K562 (cell line): Measurements from ENCODE around the gene RHEBL1. TPM values are rescaled to one million over a fixed set of nuclear protein-coding genes. Genes with fewer than 3 reads are reported as not detected.

Source experiments
- ATF7 ChIP-seq: fragments of 450-650 bp; IDR thresholded peaks from 2 replicates; pipeline ENCODE4 v1.7.1; 2014; ENCODE audit warnings: mild to moderate bottlenecking, moderate library complexity
- NCOA1 ChIP-seq: fragments of 450-650 bp; IDR thresholded peaks from 2 replicates; pipeline ENCODE4 v1.6.1; 2016; ENCODE audit warnings: low read depth
- NFIC ChIP-seq: fragments of 450-650 bp; IDR thresholded peaks from 2 replicates; pipeline ENCODE4 v1.6.1; 2017; ENCODE audit warnings: mild to moderate bottlenecking, inconsistent platforms
- SP1 ChIP-seq: sonication (generic); formaldehyde crosslinking; IDR thresholded peaks from 2 replicates; pipeline ENCODE4 v1.8.1; 2022; ENCODE audit warnings: mild to moderate bottlenecking, missing genetic modification reagents
- SP2 ChIP-seq: IDR thresholded peaks from 2 replicates; pipeline ENCODE4 v1.6.1; 2011; ENCODE audit warnings: mild to moderate bottlenecking, low read depth, low read length, moderate library complexity; ENCODE audit not compliant: poor library complexity, severe bottlenecking; ENCODE audit errors: extremely low read depth
- TAF1 ChIP-seq: IDR thresholded peaks from 2 replicates; pipeline ENCODE4 v1.6.1; 2011; ENCODE audit warnings: mild to moderate bottlenecking, low read length, moderate library complexity; ENCODE audit not compliant: insufficient read depth, control insufficient read depth, severe bottlenecking; ENCODE audit errors: extremely low read depth
- TEAD4 ChIP-seq, 2 experiments: sonication (generic) in 1 of 2; formaldehyde crosslinking in 1 of 2; IDR thresholded peaks; 2 replicates each; pipeline versions ENCODE4 v1.6.1 to v1.8.0; 2012 to 2022; ENCODE audit warnings: borderline replicate concordance in 1 of 2, inconsistent platforms in 1 of 2, low read length in 1 of 2, mild to moderate bottlenecking in 1 of 2, missing genetic modification reagents in 1 of 2
- XRCC5 ChIP-seq: fragments of 200-400 bp; formaldehyde crosslinking; IDR thresholded peaks from 2 replicates; pipeline ENCODE4 v1.6.1; 2017; ENCODE audit warnings: low read depth, mild to moderate bottlenecking, low read length
- ZKSCAN1 ChIP-seq: fragments of 150-350 bp; IDR thresholded peaks from 2 replicates; pipeline ENCODE4 v1.6.1; 2016; ENCODE audit warnings: low read depth, low read length
- ZNF561 ChIP-seq: fragments of 450-650 bp; formaldehyde crosslinking; conservative IDR thresholded peaks from 2 replicates; pipeline ENCODE4 v1.4.0; 2020; ENCODE audit warnings: mild to moderate bottlenecking, moderate library complexity
- polyA plus RNA-seq, 8 experiments: library from polyadenylated mRNA; depleted of rRNA in 4 of 8; stranded (reverse) in 5 of 8; unstranded in 3 of 8; fragments of >200 nt; fragmentation: Nextera tagmentation in 2 of 8; fragmentation: Illumina TruSeq in 1 of 8; extraction: Ambion mirVana in 2 of 8; extraction: Trizol in 1 of 8; gene quantifications; 2 replicates each; pipeline versions ENCODE4 v1.2.1 to v1.2.3, GENCODE V29; 2011 to 2014; ENCODE audit warnings: inconsistent platforms in 1 of 8, missing spikeins in 1 of 8
- total RNA-seq, 7 experiments: library from RNA; depleted of rRNA in 6 of 7; stranded (reverse); fragments of >200 nt in 6 of 7; fragmentation: Illumina TruSeq in 2 of 7; extraction: Trizol in 2 of 7; gene quantifications; 2 replicates each; pipeline versions ENCODE4 v1.2.1 to v1.2.3, GENCODE V29; 2011 to 2021; ENCODE audit warnings: low replicate concordance in 1 of 7
- TF ChIP-seq, protein P1 (sequence below): sonication (generic); formaldehyde crosslinking; IDR thresholded peaks from 2 replicates; pipeline ENCODE4 v1.8.0; 2022; ENCODE audit warnings: missing genetic modification reagents, mild to moderate bottlenecking, borderline replicate concordance
- TF ChIP-seq, protein P2 (sequence below): fragments of 450-650 bp; IDR thresholded peaks from 2 replicates; pipeline ENCODE4 v1.6.1; 2016; ENCODE audit warnings: borderline replicate concordance
- TF ChIP-seq, protein P3 (sequence below), 2 experiments: fragments of 450-650 bp; formaldehyde crosslinking in 1 of 2; IDR thresholded peaks; 2 replicates each; pipeline versions ENCODE4 v1.4.0 to v1.6.1; 2014 to 2020; ENCODE audit warnings: mild to moderate bottlenecking in 2 of 2, borderline replicate concordance in 1 of 2, low read depth in 1 of 2

Gene RHEBL1
- total and polyA plus RNA-seq, 9 of the 15 experiments (the other 6 are each of a cell fraction or from before 2014, with no cell fraction given): 4.3 to 36.1 (median 8.2) TPM

DNA sequence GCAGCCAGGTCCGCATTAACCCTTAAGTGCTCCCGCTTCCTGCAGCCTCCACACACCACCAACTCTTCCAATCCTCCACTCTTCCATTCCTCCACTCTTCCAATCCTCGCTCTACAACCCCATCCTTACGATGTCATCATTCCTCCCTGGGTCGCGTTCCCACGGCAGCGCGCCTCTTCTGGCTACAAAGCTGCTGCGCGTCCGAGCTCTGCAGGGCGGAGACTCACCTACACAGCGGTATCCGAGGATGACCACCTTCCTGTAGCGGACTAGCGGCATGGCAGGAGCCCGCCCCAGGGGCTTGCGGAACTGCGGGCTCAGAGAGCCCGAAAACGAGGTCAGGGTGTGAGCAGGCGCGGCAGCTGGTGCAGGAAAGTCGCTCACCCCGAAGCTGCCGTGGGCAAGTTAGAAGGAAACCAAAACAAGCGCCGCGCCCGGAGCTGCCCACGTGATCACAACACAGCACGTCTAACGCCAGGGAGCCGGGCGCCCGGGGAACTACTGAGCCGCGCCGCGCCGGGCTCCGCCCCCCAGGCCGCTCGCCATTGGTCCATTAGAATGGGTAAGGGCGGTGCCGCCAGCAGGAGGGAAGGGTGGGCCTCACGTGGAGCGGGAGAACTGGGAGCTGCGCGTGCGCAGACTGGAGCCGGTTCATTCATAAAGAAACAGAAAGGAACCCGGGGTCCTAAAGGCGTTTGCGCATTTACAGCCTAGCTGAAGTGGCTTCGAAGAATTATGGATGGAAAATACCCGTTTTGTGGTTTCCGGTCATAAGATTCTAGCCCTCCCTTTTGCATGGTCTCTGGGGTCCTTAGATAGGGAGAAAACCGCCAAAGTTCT, at the start of gene RHEBL1 (continued):
- TF ChIP-seq TEAD4 (IDR thresholded peaks at IDR 0.05; ENCODE audit: low read length) (peak; percentile 20; the same call in 1 of the 2 replicates), TEAD4 (CRISPR knock-in tag; IDR thresholded peaks at IDR 0.05; ENCODE audit: borderline replicate concordance) (no peak), ZNF561 (CRISPR knock-in tag) (no peak), ZKSCAN1 (no peak), SP2 (no peak), SP1 (CRISPR knock-in tag) (peak; percentile 92), TAF1 (peak; percentile 44), ATF7 (peak; percentile 88), NCOA1 (no peak), XRCC5 (0 out of 2 replicates have a peak, but pooled peaks have one; percentile 23), NFIC (no peak)
- TF ChIP-seq, protein P1, sequence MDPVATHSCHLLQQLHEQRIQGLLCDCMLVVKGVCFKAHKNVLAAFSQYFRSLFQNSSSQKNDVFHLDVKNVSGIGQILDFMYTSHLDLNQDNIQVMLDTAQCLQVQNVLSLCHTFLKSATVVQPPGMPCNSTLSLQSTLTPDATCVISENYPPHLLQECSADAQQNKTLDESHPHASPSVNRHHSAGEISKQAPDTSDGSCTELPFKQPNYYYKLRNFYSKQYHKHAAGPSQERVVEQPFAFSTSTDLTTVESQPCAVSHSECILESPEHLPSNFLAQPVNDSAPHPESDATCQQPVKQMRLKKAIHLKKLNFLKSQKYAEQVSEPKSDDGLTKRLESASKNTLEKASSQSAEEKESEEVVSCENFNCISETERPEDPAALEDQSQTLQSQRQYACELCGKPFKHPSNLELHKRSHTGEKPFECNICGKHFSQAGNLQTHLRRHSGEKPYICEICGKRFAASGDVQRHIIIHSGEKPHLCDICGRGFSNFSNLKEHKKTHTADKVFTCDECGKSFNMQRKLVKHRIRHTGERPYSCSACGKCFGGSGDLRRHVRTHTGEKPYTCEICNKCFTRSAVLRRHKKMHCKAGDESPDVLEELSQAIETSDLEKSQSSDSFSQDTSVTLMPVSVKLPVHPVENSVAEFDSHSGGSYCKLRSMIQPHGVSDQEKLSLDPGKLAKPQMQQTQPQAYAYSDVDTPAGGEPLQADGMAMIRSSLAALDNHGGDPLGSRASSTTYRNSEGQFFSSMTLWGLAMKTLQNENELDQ (CRISPR knock-in tag): no peak
- TF ChIP-seq, protein P2, sequence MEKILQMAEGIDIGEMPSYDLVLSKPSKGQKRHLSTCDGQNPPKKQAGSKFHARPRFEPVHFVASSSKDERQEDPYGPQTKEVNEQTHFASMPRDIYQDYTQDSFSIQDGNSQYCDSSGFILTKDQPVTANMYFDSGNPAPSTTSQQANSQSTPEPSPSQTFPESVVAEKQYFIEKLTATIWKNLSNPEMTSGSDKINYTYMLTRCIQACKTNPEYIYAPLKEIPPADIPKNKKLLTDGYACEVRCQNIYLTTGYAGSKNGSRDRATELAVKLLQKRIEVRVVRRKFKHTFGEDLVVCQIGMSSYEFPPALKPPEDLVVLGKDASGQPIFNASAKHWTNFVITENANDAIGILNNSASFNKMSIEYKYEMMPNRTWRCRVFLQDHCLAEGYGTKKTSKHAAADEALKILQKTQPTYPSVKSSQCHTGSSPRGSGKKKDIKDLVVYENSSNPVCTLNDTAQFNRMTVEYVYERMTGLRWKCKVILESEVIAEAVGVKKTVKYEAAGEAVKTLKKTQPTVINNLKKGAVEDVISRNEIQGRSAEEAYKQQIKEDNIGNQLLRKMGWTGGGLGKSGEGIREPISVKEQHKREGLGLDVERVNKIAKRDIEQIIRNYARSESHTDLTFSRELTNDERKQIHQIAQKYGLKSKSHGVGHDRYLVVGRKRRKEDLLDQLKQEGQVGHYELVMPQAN: peak; percentile 98
- TF ChIP-seq, protein P3, sequence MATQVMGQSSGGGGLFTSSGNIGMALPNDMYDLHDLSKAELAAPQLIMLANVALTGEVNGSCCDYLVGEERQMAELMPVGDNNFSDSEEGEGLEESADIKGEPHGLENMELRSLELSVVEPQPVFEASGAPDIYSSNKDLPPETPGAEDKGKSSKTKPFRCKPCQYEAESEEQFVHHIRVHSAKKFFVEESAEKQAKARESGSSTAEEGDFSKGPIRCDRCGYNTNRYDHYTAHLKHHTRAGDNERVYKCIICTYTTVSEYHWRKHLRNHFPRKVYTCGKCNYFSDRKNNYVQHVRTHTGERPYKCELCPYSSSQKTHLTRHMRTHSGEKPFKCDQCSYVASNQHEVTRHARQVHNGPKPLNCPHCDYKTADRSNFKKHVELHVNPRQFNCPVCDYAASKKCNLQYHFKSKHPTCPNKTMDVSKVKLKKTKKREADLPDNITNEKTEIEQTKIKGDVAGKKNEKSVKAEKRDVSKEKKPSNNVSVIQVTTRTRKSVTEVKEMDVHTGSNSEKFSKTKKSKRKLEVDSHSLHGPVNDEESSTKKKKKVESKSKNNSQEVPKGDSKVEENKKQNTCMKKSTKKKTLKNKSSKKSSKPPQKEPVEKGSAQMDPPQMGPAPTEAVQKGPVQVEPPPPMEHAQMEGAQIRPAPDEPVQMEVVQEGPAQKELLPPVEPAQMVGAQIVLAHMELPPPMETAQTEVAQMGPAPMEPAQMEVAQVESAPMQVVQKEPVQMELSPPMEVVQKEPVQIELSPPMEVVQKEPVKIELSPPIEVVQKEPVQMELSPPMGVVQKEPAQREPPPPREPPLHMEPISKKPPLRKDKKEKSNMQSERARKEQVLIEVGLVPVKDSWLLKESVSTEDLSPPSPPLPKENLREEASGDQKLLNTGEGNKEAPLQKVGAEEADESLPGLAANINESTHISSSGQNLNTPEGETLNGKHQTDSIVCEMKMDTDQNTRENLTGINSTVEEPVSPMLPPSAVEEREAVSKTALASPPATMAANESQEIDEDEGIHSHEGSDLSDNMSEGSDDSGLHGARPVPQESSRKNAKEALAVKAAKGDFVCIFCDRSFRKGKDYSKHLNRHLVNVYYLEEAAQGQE (IDR thresholded peaks at IDR 0.05; ENCODE audit: borderline replicate concordance): peak; percentile 85
- TF ChIP-seq, protein P3 (CRISPR knock-in tag; IDR thresholded peaks at IDR 0.05; ENCODE audit: low read depth): no peak; the same call in 1 of the 2 replicates
